Adrenal gland (tissue), 12 donors: Measurements from ENCODE around the gene PLA2G4B. TPM values are rescaled to one million over a fixed set of nuclear protein-coding genes. Genes with fewer than 3 reads are reported as not detected.

Experiments
- DNase-seq, 7 donors: peaks; one replicate each; pipeline ENCODE4 v3.0.0-alpha.2; 2019 to 2020
- H3K27ac ChIP-seq, 5 donors: fragments of 200-600 bp; sonication (generic) in 4 of 5; 1 replicate in 3 of 5; 2 replicates in 2 of 5; pipeline versions ENCODE4 v1.5.1 to v1.8.0; 2016 to 2020; ENCODE audit warnings: mild to moderate bottlenecking in 1 of 5
- H3K27me3 ChIP-seq: fragments of 200-600 bp; 2 replicates; pipeline ENCODE4 v1.8.0; 2021
- H3K36me3 ChIP-seq, 2 donors: fragments of 200-600 bp; replicated peaks in 1 of 2; 1 replicate in 1 of 2; 2 replicates in 1 of 2; pipeline versions ENCODE4 v1.5.1 to v1.8.0; 2018 to 2022
- H3K4me1 ChIP-seq, 2 donors: fragments of 200-600 bp; replicated peaks in 1 of 2; 1 replicate in 1 of 2; 2 replicates in 1 of 2; pipeline versions ENCODE4 v1.5.1 to v1.8.0; 2018 to 2021
- H3K4me3 ChIP-seq, 4 donors: fragments of 200-600 bp; sonication (generic) in 3 of 4; one replicate each; pipeline ENCODE4 v1.5.1; 2016 to 2018
- H3K9me3 ChIP-seq, 3 donors: fragments of 200-600 bp; sonication (generic) in 1 of 3; replicated peaks in 1 of 3; 1 replicate in 2 of 3; 2 replicates in 1 of 3; pipeline versions ENCODE4 v1.5.1 to v1.8.0; 2016 to 2021
- CTCF ChIP-seq, 6 experiments: fragments of 450-650 bp in 4 of 6; fragments of 200-600 bp in 2 of 6; sonication (generic) in 1 of 6; IDR thresholded peaks; 1 replicate in 5 of 6; 2 replicates in 1 of 6; pipeline versions ENCODE4 v1.5.1 to v1.8.0; 2016 to 2021; ENCODE audit warnings: antibody characterized with exemption in 6 of 6, mild to moderate bottlenecking in 2 of 6, moderate library complexity in 1 of 6
- POLR2A ChIP-seq, 2 donors: fragments of 450-650 bp; IDR thresholded peaks; one replicate each; pipeline ENCODE4 v1.6.1; 2017; ENCODE audit warnings: antibody characterized with exemption in 2 of 2, mild to moderate bottlenecking in 2 of 2, moderate library complexity in 1 of 2
- WGBS, 4 donors: extraction: QIAGEN DNeasy Blood & Tissue Kit in 2 of 4; methylation state at CpG; one replicate each; pipeline versions ENCODE4 v1.1.5 to v1.1.7; 2013 to 2017; 5-methylcytosine and 5-hydroxymethylcytosine counted together
- intact Hi-C, 2 donors: fragments of 100-400 bp; cut with DNase I; formaldehyde crosslinking; loops; one replicate each; pipeline versions ENCODE4 v1.14.1 to v1.15.0; 2022 to 2023
- polyA plus RNA-seq, 3 donors: library from polyadenylated mRNA; stranded (reverse); fragments of 200-250 nt in 2 of 3; fragments of 350-450 nt in 1 of 3; fragmentation: Illumina TruSeq in 1 of 3; extraction: RNeasy Lipid Tissue Mini Kit (QIAGEN cat#74804) in 1 of 3; gene quantifications; one replicate each; pipeline ENCODE4 v1.2.3, GENCODE V29; 2013 to 2014
- total RNA-seq, 9 donors: library from RNA; depleted of rRNA in 4 of 9; stranded (reverse); fragments of >200 nt in 4 of 9; fragments of 120-200 nt in 1 of 9; fragmentation: NEBNext Ultra II Directional in 1 of 9; extraction: Animal tissue kit (Norgen Biotek cat#: 25700) in 1 of 9; gene quantifications; one replicate each; pipeline versions ENCODE4 v1.1.0 to v1.2.4, GENCODE V29; 2013 to 2023
- donor health status: healthy with polysubstance abuse.
- donor health status: Bipolar disorder and iron deficiency.
- donor health status: DM: yes; HTN: yes; CAD: no.
- donor health status: DM: no; HTN: no; CAD: no.
- donor health status: DM: no; HTN: no; CAD: no.
- donor health status: DM: yes; HTN: yes; CAD: no.

The PLA2G4B gene
- total and polyA plus RNA-seq, 12 donors: 0.35 to 26.4 (median 4.9) TPM

- intact Hi-C loops: no loop called here
- Histone ChIP-seq H3K9me3 (no peaks in the 10 kb centered on the region), H3K36me3 (peaks cover 0 to 61% of the 10 kb centered on the region in 2 donors), H3K27ac (no peak overlapping the region), H3K4me1 (peaks cover 7 to 13% of the 10 kb centered on the region in 2 donors), H3K4me3 (no peak overlapping the region), H3K27me3 (no peaks in the 10 kb centered on the region)
- WGBS, 4 donors: 83 to 95% (median 93%) methylated on average over 8 to 19 of the region's 19 CpGs
- TF ChIP-seq CTCF (IDR thresholded peaks at IDR 0.05) (no peak), POLR2A (IDR thresholded peaks at IDR 0.05) (no peak)
- DNase-seq: no peak
These were observed 14.4 kb upstream of the PLA2G4B start for GRCh38 chr15:41824062-41824745.

- Histone ChIP-seq H3K4me3 (no peak overlapping the region), H3K36me3 (peaks cover 0 to 51% of the 10 kb centered on the region in 2 donors), H3K27me3 (no peaks in the 10 kb centered on the region), H3K9me3 (no peaks in the 10 kb centered on the region), H3K27ac (no peak overlapping the region), H3K4me1 (peaks cover 7 to 13% of the 10 kb centered on the region in 2 donors)
- TF ChIP-seq POLR2A (IDR thresholded peaks at IDR 0.05): no peak
- TF ChIP-seq CTCF (IDR thresholded peaks at IDR 0.05): no peak
- 84 to 93% (median 92%) methylated on average over 5 to 10 of the region's 10 CpGs for WGBS, 4 donors
- intact Hi-C loops: no loop called here
- DNase-seq: no peak
These were observed 13.5 kb upstream of the PLA2G4B start for GRCh38 chr15:41825145-41825544.

DNA sequence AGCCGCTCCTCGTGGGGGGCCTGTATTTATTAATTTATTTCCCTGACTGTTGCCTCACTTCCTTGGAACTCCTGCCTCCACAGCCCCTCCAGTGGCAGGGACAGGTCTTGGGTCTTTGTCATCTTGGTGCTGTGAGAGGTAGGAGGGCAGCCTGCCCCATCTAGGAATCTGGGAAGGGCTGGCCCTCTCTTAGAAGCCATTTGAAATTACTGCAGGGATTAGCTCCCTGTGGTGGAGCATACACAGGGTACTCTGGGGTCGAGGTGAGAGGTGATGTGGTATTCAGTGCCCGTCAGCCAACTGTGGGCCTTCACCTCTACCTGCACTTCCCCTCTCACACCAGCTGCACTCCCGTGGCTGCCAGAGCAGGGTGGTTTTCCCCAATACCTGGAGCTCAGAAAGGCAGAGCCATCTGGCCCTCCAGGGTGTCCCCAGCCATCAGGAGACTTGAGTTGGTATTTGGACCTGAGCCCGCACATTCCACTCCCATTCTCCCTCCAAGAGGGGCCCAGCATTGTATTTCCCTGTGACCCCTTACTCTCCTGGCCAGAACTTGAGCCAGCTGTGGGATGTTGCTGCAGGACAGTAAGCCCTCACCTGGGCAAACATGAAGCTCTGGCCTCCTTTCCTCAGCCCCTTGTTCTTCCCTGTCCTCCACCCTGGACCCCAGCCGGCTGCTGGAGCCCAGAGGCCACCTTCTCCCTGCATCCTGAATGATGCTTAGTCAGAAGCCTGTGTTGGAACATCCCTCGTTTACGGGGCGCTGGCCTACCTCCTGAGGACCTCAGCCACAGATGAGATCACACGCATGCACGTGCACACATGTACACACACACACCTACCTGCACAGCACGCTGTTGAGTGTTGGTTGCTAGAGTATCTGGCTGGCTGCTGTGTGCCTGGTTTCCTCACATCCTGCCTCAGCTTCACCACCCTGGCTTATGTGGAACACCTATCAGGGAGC, 12.8 kb upstream of the PLA2G4B start:
- H3K36me3 ChIP-seq: peaks cover 0 to 44% of the 10 kb centered on the region in 2 donors
- intact Hi-C loops: no loop called here
- WGBS, 4 donors: 82 to 89% (median 85%) methylated on average over 5 to 13 of the region's 13 CpGs
- no peaks in the 10 kb centered on the region for H3K9me3 ChIP-seq
- TF ChIP-seq CTCF (IDR thresholded peaks at IDR 0.05) (no peak), POLR2A (IDR thresholded peaks at IDR 0.05) (no peak)
- no peak overlapping the region for H3K4me3 ChIP-seq
- H3K27me3 ChIP-seq: no peaks in the 10 kb centered on the region
- no peak overlapping the region for H3K27ac ChIP-seq
- H3K4me1 ChIP-seq: peaks cover 7 to 13% of the 10 kb centered on the region in 2 donors
- DNase-seq: no peak

DNA sequence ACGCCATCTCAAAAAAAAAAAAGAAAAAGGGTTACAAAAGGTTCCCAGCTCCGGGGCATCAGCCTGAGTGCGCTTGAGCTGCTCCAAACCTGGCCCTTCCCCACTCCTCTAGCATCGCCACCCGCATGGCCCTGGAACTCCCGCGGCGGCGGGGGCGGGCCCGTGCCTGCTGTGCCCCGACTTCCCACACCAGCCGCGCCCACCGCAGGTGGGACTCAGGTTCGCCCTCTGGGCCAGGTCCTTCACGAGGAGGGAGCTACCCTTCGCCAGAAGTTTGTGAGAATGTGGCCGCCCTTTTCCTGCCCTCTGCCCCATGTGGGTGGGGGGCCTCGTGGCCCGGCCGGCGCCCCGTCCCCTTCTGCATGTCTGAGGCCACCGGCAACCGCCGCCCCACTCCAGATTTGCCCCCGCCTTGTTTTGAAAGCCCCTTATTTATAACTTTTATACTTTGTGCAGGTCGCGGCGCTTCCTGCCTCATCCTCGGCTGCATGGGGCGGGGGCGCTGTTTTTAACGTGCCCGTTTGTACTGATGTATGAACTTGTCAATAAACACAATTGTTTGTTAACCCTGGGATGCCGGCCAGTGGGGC, 11.3 kb upstream of the PLA2G4B start:
- no peak for TF ChIP-seq POLR2A (IDR thresholded peaks at IDR 0.05)
- H3K9me3 ChIP-seq: no peaks in the 10 kb centered on the region
- no peak overlapping the region for H3K27ac ChIP-seq
- WGBS, 4 donors: 3 to 5% (median 4%) methylated on average over 26 to 37 of the region's 37 CpGs
- peaks cover 7 to 13% of the 10 kb centered on the region in 2 donors for H3K4me1 ChIP-seq
- H3K4me3 ChIP-seq: peak overlapping the region in 2 of 4 donors; percentile 75 to 83
- peak in 4 of 7 donors; percentile 23 to 46 (median 40) for DNase-seq
- intact Hi-C loops: no loop called here
- H3K36me3 ChIP-seq: peaks cover 0 to 29% of the 10 kb centered on the region in 2 donors
- no peaks in the 10 kb centered on the region for H3K27me3 ChIP-seq
